NCI-H146 (cell line): ENCODE results near the gene IKBKE.
A peak's percentile ranks its signal among the peaks of the same experiment; 100 is the strongest.

Source experiments
- DNase-seq: peaks from one replicate; lab custom pipeline; 2025; lab: John Stamatoyannopoulos, UW

Gene IKBKE

DNA sequence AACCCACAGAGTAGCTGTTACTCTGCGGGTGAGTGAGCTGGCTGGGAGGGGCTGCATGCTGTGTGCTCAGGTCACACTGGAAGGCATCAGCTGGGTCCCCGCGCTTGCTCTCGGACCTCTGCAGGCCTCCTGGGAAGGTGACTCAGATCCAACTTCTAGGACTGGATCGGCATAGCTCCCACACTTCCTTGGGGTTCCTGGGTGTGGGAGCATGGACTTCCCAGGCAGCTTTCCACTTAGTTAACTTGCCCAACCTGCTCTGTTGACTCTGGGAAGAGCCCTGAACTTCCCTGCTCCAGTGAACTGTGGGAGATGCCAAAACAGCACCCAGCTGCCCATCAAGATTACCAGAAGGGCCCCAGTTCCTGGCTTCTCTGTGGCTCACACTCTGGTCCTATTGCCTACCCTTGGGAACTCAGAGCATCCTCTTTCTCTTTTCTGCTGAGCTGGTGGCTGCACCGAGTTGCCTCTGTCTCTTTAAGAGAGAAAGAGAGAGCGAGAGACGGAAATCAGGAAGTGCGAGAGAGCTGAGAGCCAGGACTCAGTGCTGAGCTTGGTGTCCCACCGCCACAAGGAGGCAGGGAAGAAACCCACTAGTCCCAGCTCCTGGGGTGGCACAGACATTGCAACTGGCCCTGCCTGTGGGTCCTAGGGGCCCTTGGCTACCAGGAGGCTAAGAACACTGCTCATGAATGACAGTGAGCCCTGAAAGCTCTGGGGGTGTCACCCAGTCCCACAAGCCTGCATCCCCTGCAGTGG, at the start of gene IKBKE:
TSS of gene IKBKE (plus strand) at position 544 of the 759 bp plus-strand sequence. CDS start 2,752 bp downstream, outside the sequence.
- DNase-seq = peak; percentile 59

DNA sequence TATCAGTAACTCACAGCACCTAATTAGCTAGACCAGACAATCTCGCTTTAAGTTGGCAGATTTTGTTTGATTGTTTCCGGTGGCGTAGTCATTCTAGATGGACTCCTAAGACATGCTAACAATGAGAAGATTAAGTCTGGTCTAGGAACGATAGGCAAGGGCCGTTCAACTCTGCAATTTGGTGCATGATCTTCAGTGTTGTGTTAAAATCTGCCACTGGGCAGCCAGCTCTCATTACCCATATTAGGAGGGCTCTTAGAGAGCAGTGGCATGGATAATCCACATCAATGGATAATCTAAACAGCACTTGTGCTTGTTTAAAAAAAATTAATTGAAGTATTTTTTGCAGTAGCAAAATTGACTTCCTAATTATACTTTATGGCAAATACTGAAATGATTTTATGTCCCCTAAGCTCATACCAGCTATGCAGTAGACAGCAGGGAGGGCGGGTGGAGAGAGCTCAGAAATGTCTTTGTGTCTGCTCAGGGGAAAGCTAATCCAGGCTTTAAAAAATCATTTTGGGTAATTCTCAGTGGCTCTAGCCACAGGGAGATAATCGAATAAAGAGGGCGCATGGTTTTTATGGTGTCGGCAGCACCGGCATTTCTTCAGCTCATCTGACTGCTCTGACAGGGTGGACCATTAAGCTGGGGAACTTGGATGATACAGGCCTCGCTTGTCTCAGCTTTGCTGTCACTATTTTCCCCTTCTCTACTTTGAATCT, 48.5 kb upstream of the IKBKE start:
- DNase-seq = no peak

DNA sequence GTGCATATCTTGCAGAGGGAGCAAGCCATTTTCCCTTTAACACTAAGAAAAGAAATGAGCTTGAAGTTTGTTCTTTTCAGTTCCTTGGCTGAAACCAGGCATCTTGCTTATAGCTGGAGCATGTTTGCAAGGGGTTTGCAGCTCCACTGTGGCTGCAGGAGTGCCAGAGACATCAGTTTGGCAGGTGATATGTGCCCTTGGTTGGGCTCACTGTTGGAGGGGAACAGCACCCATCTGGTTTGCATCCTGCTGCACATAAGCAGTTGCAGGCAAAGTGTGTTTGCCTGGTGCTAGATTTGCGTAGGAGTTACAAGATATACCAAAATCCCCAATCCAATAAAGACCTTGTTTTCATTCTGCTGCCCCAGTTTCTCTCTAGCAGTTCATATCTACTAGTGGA, 47.8 kb upstream of the IKBKE start:
- DNase-seq = no peak

DNA sequence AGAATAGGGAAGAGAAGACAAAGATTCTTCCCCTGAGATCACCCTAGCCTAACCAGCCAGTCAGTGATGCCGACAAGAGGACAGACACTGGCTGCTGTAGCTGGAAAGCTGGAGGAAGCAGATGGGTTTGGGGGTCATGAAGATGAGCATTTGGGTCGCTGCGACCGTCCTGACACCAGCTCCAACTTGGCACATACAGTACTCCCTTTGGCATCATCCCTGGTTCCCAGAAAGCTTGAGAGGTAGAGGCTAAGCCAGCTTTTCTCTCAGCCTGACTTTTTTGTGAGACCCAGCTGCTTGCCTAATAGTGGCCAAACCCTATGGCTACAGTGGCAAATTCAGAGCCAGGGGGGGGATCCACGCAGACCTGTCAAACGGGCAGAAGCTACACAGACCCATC, 43.0 kb upstream of the IKBKE start:
- no peak for DNase-seq

GRCh38 chr1:206429421-206429820, 40.9 kb upstream of the IKBKE start:
- DNase-seq = no peak

DNA sequence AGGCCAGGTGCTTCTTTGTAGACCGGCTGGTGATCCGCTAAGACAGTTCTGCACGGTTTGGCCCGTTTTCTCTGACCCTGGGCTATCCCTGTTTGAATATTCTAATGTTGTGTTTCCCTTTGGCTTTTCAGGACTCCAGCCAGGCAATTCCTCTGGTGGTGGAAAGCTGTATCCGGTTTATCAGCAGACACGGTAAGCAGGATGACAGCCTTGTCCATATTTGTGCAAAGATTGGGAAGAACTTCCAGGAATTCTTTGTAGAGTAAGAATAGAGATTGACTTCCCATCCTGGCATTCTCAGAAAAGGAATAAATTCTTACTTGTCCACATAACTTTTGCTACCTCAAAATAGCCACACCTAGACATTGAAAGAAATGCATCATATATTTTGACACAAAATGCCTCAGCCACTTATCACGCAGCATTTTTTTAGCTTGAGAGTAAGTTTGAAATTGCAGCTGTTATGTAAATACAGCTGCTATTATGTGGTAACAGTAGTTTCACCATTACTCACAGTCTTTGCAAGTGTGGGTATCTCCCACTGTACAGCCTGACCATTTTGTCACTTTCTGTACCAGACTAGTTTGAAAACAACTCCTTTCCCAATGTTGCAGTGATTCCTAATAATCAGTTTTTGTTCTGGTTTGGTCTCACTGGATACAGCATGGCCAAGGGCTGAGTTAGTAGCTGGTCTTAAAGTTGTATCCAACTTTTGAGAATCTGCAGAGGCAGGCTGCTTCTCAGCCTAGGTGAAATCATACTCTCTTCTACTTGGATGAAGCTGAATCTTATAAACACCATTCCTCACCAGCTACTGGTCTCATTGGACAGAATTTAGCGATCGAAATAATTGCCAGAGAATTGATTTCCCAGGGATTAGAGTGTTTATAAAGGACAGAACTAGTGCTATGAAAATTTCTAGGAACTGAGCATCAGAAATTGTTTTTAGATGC, 40.0 kb upstream of the IKBKE start:
- no peak for DNase-seq

DNA sequence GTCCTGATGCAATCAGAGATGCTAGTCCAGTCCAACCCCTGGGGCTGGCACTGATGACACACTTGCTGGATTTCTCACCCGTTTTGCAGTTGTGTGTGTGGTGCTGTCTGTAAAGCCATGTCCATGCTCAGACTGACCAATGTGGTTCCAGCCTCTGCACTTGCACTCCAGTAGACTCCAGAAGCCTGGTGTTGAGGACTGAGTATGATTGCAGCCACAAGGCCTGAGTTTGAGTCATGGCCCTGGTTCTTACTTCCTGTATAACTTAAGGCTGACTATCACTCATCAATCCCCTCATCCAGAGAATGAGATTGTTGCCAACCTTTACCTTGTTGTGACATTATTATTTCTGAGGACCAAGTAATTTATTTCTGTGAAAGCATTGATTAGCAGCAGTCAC, 34.8 kb upstream of the IKBKE start:
- DNase-seq = no peak

DNA sequence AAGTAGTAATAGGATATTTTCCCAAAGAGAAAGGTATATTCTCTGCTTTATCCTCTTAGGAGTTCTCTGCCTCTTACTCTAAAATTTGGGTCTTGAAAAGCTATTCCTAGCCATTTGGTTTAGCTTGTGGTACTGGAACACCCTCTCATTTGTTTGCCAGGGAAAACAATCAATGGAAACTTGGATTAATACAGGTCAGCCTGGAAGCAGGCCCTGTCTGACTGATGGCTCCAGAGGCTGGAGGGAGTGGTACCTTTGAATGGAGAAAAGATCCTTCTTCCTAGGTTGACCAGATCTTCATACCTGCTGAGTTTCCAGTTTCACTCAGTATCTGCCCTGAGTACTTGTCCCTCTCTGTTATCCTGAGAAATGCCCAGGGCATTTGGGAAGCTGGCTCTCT, 31.7 kb upstream of the IKBKE start:
- no peak for DNase-seq

GRCh38 chr1:206439205-206439604, 31.1 kb upstream of the IKBKE start:
- DNase-seq = peak; percentile 20

DNA sequence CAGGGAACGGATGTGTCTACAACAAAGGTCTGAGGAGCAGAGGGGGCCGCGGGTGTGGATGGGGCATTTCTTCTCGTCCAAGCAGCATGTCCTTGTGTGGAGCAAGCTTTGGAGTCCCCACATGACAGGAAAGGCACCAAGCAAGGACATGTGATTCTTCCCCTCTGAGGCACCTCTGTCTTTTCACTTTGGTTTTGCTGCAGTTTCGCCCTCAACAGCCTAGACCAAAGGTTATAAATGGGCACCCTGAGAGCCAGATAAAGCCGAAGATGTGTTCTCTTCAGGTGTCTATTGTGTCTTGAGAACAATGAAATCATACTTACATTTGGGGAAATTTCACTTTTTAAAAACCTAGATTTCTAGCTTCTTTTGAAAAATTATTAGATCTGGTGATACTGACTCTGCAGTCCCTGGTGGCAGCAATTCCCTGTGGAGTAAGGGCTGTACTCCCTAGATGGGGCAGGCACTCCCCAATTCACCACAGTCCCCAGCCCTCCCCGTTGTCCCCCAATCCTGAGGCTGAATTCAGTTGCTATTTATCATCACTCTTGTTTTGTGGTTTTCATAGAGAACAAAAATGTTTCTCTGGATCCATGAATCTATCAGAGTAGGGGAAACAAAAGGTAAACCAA, 28.8 kb upstream of the IKBKE start:
- DNase-seq = no peak

DNA sequence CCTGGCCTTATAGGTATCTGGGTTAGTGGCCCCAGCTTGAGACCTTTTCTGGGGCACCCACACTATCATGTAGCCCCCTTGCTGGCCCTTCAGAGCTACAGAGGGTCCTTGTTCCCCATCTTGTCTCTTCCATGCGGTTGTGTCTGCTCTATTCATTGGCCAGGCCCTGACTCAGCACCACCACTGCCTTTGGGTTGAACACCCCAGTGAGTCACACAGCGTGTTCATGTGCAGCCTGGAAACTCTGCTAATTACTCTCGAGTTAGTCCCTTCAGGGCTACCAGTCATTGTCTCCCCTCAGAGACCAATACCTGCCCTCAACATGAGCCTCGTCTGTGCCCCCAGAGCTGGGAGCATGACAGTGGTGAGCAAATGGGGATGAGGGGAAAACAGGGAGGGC, 28.2 kb upstream of the IKBKE start:
- DNase-seq = no peak

GRCh38 chr1:206445116-206445515, 25.2 kb upstream of the IKBKE start:
- DNase-seq = no peak

DNA sequence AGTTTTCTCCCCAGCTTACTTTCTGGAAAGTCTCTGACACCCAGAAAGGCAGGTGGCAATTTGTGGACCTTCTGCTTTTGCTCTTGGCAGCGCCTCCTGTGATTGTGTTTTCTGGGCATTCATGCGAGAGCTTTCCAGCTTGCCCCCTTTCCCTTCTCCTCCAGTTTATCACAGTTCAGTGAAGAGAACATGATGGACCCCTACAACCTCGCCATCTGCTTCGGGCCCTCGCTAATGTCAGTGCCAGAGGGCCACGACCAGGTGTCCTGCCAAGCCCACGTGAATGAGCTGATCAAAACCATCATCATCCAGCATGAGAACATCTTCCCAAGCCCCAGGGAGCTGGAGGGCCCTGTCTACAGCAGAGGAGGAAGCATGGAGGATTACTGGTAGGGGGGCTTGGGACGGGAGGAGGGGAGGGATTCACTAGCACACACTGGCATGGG, 24.3 kb upstream of the IKBKE start:
- DNase-seq = no peak

GRCh38 chr1:206446688-206447421, 23.4 kb upstream of the IKBKE start:
- DNase-seq = no peak

- DNase-seq = no peak
These were observed 22.9 kb upstream of the IKBKE start for GRCh38 chr1:206447422-206447765.

GRCh38 chr1:206447792-206448191, 22.5 kb upstream of the IKBKE start:
- DNase-seq = no peak

- no peak for DNase-seq
These were observed 21.8 kb upstream of the IKBKE start for GRCh38 chr1:206448471-206448870.

- DNase-seq = no peak
These were observed 20.7 kb upstream of the IKBKE start for GRCh38 chr1:206449565-206449964.

GRCh38 chr1:206450281-206450680, 20.0 kb upstream of the IKBKE start:
- no peak for DNase-seq

GRCh38 chr1:206451134-206451686, 19.1 kb upstream of the IKBKE start:
- DNase-seq = no peak

GRCh38 chr1:206453111-206453510, 17.2 kb upstream of the IKBKE start:
- no peak for DNase-seq
